ENCODE measurements around the gene TNKS1BP1.

Gene TNKS1BP1

GRCh38 chr11:57251491-57252104 is 73.2 kb downstream of the TNKS1BP1 start:
- H3K4me3 ChIP-seq (ENCODE audit: low read depth, low read length): no peak overlapping the region
- peak; percentile 60 for DNase-seq (ENCODE audit: low read depth)
- TF ChIP-seq, protein P1, sequence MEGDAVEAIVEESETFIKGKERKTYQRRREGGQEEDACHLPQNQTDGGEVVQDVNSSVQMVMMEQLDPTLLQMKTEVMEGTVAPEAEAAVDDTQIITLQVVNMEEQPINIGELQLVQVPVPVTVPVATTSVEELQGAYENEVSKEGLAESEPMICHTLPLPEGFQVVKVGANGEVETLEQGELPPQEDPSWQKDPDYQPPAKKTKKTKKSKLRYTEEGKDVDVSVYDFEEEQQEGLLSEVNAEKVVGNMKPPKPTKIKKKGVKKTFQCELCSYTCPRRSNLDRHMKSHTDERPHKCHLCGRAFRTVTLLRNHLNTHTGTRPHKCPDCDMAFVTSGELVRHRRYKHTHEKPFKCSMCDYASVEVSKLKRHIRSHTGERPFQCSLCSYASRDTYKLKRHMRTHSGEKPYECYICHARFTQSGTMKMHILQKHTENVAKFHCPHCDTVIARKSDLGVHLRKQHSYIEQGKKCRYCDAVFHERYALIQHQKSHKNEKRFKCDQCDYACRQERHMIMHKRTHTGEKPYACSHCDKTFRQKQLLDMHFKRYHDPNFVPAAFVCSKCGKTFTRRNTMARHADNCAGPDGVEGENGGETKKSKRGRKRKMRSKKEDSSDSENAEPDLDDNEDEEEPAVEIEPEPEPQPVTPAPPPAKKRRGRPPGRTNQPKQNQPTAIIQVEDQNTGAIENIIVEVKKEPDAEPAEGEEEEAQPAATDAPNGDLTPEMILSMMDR (conservative IDR thresholded peaks at IDR 0.05; ENCODE audit: low read depth, low read length): no peak

DNA sequence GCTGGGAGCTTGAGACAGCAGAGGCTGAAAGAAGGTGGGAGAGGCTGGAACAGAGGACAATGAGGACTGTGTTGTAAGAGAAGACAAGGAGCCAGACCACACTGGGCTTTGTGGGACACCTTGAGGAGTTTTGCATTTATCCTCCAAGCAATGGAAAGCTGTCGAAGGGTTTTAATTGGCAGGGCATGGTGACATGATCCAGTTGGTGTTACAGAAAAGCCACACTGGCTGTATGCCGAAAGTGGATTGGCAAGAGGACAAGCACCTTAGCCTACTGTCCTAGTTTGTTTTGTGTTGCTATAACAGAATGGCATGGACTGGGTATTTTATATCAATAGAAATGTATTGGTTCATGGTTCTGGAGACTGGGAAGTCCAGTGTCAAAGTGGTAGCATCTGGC is 73.7 kb downstream of the TNKS1BP1 start:
- TF ChIP-seq, protein P1 (conservative IDR thresholded peaks at IDR 0.05; ENCODE audit: low read depth, low read length): no peak
- DNase-seq (ENCODE audit: low read depth): no peak
- H3K4me3 ChIP-seq (ENCODE audit: low read depth, low read length): no peak overlapping the region

All from choroid plexus epithelial cell (primary cell).